NCI-H2107 treated with DMSO at 0.1 percent for 48 hours (cell line): ENCODE data around the gene TEFM.
"Not testable (repeated sequence)": the region's sequence is repeated elsewhere in the genome, so short reads cannot be mapped to it uniquely, and the experiment has no call there.

Experiments
- DNase-seq: peaks from one replicate; lab custom pipeline; 2025; ENCODE audit not compliant: unreplicated experiment; lab: John Stamatoyannopoulos, UW

Gene TEFM

DNA sequence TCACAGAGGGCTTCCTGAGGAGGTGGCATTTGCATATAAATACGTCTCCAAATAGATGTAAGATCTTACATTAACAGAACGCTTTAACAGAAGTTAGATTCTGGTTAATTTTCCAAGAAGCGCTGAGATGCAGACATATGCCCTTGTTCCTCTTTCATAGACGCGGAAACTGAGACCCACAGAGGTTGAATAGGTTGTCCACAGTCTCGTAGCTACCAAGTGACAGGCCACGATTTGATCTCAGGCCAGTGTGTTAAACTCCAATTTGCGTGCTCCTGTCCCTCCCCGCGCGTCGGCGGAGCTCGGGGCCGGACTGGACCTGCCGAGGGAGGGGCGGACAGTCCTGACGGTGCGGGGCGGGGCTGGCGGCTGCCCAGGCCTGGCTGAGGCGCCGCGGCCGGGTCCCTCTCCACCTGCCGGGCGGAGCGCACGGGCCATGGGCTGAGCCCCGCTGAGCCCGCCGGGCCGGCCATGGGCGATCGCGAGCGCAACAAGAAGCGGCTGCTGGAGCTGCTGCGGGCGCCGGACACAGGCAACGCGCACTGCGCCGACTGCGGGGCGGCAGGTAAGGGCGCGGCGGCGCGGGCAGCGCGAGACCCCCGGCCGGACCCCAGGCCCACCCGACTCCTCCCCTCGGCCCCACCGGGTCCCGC lies 15.6 kb upstream of the TEFM start, which contains the start of gene ADAP2:
Gene ADAP2 (plus strand): TSS at position 402 of the 653 bp plus-strand sequence. CDS start 70 bp downstream, at position 472.
- DNase-seq: no peak

DNA sequence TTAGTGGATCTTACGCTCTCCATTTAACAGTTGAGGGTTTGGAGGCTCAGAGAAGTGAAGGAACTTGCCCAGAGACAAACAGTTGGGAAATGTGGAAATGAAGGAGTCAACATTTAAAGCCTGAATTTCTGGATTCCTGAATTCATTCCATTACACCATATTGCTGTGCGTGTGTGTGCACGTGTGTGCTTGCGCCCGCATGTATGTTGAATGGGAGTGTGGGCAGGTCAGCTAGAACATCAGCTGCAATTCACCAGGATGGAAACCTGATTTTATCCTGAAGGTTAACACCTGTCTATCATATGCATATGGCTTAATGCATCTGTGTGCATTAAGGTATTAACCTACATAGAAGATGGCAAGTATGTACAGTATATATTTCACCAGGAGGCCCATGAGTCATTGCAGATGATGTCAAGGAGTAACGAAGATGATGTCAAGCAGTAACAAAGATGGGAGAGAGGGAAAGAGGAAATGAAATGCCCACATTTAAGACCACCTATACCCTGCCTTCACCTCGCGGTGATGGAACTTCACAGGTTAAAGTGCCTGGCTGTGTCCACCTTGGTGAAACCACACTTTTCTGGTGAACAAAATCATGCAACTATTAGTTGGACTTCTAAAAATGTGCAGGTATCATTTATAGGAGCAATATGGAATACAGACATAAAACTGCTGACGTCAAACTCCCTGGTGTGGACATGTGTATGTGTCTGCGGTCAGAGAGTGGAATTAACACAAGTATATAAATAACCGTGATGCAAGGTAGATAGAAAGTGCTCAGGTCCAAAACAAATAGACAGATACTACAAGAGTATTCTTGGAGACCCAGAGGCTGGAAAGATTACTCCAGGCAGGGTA lies 14.9 kb upstream of the TEFM start:
- DNase-seq: no peak

DNA sequence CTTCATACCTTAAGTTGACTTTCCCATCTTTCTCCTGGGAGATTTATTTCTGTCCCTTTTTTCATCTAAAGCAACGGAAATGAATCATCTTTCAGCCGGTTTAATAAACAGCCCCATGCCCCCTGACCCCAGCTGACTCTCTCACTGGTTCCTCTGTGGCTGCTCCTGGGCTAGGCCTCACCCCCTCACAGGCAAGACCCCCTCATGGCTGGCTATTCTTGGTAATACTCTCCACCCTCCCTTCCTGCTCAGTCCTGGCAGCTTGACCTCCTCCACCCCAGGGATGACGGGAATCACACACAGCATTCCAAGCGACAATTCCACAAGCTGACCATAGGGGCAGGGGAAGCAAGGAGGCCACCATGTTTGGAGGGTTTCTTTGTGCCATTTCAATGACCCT lies 14.2 kb upstream of the TEFM start:
- DNase-seq: no peak

DNA sequence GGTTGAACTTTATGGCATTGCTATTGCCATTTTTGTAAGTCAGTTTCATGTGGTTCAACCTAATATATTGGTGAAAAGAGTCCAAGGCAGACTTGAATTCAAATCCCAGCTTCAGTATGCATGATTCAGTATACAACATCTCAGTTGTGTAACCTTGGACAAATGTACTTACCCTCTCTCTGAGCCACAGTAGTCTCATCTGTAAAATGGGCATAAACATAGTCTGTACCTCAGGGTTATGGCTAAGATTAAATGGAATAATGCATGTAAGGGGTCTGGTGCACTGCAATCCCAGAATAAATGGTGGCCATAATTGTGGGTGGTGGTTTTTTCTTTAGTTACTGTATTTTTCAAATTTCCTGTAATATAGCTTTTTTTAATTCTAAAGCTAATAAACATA lies 11.0 kb upstream of the TEFM start:
- no peak for DNase-seq

DNA sequence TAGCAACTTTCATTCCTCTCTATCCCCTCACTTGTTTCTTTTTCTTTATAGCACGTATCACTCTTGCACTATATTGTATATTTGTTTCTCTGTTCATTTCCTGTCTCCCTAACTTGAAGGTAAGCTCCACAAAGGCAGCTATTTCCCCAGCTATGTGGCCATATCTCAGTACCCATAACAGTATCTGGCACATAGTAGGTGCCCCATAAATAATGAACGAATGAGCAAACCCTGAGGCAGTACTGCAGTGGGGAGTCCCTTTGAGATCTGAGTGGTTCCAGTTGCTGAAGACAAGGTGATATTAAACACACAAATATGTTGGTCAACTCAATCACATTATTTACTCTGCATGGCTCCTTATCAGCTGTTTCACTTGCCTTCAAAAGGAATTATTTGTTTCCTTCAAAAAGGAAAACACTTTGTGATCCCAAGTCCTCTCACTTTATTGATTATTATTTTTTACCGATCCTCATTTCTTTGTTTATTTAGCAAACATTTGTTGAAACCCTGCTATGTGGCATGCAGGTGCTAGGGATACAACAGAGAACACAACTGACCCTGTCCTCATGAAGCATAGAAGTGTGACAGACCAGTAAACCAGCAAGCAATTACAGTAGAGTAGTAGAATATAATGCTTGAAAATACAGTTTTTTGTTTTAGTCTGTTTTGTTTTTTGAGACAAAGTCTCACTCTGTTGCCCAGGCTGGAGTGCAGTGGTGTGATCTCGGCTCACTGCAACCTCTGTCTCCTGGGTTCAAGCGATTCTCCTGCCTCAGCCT lies 10.0 kb upstream of the TEFM start:
- DNase-seq: no peak

DNA sequence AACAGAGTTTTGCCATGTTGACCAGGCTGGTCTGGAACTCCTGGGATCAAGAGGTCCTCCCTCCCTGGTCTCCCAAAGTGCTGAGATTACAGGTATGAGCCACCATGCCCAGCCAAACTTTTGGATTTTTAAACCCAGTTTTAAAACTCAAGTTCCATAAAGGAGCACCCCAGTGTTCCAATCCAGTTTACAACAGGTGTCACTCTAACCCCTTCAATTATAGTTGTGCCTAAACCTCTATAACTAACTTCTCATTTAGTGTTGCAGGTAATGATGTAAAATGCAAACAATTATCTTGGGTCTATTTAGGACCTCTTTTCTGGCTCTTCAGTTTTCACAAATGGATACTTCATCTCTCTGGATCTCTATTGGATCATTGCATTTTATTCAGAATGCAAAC lies 7.9 kb upstream of the TEFM start:
- no peak for DNase-seq

DNA sequence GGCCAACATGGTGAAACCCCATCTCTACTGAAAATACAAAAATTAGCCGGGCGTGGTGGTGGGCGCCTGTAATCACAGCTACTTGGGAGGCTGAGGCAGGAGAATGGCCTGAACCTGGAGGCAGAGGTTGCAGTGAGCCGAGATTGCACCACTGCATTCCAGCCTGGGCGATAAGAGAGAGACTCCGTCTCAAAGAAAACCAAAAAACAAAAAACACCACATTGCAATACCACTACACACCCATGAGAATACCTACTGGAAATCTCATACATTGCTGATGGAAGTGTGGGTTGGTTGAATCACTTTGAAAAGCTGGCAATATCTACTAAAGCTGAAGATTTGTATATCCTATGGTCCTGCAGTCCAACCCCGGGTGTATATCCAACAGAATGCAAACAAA lies 4.1 kb upstream of the TEFM start:
- DNase-seq: not testable (repeated sequence)

DNA sequence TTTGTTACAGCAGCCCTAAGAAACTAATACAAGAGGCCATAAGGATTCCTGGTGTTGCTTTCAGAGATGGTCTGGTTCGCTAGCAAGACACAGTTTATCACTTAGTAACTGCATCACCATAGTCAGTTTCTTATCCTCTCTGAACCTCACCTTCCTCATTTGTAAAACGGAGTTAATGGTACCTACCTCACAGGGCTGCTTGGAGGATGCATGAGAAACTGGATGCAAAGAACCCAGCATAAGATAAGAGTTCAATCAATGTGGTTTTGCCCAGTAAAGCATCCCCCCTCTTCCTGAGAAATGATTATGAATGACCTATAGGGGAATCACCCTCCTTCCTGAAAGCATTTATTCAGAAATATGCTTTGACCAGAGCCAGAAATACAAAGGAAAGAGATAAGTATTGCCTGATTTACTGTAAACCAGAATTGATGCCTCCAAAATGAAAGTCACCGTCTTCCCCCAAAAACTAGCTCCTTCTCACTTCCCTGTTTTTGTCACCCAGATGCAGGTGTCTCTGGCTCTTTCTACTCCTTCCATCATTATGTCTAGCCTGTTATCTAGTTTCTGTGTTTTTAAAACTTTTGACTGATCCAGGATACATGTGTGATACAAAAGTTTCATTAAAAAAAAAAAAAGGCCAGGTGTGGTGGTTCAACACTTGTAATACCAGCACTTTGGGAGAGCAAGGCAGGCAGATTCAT lies 2.8 kb upstream of the TEFM start:
- DNase-seq: no peak

DNA sequence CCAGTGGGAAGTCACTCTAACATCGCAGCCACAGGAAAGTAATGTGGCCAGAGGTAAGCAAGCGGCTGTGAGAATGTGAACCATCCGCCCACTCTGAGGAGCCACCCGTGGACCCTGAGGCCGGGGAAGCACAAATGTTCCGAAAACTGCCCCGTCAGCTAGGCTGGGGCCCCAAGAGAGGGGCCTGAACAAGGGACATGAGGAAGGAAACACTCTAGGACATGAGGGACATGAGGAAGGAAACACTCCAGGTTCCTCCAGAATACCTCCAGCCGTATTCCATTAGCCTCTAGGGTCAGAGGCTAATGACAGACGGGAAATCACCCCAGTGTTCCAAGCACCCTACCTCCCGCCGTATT lies 317 bp downstream of the TEFM start:
- no peak for DNase-seq

DNA sequence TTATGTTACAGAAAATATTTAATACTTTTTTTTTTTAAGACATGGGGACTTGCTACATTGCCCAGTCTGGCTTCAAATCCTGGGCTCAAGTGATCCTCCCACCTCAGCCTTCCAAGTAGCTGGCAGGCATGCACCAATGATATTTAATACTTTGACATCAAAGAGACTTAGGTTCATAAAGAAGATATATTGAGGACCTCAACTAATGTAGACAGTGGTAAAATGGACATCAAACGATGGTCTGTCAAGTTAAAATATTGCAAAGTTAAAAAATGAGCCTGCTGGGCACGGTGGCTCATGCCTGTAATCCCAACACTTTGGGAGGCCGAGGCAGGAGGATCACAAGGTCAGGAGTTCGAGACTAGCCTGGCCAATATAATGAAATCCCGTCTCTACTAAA lies 8.7 kb downstream of the TEFM start:
- no peak for DNase-seq

DNA sequence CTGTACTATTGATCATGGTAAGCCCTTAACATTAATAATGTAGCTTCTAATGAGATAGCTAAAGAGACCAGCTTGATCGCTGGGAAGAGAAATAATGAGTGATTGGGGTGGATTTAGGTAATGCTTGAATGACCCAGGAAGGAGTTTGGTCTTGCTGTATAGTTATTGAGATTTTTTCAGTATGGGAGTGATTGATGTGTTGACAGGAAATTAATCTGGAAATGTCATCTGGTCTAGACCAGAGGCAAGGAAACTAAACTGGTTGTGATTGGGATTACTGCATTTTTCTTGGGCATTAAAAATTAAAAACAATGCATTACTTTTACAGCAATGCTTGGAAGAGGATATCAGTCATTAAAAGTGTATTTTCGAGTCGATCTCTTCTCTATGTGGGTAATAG lies 11.8 kb downstream of the TEFM start:
- DNase-seq: no peak

DNA sequence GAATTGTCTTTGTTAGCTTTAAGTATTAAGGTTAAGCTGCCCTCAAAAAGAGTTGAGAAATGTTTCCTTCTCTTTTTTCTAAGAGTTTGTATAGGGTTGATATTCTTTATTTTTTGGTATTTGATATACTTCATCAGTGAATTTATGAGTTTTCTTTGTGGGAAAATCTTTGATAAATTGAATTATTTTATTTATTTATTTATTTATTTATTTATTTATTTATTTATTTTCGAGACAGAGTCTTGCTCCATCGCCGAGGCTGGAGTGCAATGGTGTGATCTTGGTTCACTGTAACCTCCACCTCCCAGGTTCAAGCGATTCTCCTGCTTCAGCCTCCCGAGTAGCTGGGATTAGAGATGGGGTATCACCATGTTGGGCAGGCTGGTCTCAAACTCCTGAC lies 19.9 kb downstream of the TEFM start:
- DNase-seq: no peak

DNA sequence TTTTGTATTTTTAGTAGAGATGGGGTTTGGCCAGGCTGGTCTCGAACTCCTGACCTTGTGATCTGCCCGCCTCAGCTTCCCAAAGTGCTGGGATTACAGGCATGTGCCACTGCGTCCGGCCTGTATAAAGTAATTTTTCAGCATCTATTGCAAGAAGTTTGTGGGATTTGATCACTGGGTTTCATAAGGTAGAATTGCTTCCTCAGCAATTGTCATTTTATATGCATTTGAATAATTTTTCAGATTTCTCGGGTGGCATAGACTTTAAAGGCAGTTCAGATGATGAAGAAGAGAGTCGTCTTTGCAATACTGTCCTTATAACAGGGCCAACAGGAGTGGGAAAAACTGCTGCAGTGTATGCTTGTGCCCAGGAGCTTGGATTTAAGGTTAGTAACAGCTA lies 37.0 kb downstream of the TEFM start:
- no peak for DNase-seq

DNA sequence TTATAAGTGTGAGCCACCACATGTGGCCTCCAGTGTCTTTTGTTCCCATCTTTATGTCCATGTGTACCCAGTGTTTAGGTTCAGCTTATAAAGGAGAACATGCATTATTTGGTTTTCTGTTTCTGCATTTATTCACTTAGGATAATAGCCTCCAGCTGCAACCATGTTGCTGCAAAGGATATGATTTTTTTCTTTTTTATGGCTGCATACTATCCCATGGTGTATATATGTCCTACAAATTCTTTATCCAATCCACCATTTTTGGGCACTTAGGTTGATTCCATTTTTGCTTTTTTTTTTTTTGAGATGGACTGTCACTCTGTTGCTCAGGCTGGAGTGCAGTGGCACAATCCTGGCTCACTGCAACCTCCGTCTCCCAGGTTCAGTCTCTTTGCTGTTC lies 41.4 kb downstream of the TEFM start:
- no peak for DNase-seq

DNA sequence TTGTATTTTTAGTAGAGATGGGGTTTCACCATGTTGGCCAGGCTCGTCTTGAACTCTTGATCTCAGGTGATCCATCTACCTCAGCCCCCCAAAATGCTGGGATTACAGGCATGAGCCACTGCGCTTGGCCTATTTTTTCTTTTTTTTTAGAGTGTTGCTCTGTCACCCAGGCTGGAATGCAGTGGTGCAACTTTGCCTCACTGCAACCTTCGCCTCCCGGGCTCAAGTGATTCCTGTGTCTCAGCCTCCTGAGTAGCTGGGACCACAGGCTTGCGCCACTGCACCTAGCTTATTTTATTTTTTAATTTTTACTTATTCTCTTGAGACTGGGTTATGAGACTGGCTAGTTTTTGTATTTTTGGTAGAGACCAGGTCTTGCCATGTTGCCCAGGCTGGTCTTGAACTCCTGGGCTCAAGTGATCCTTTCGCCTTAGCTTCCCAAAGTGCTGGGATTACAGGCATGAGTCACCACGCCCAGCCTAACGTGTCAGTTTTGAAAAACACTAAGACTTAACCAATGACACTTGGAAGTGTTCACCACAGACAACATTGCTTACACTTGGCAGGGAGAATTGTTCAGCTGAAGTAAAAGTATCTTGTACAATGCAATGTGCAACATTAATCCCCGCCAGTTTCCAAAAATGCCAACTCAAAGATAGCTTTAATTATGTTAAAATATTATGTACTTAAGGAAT lies 47.3 kb downstream of the TEFM start:
- no peak for DNase-seq

DNA sequence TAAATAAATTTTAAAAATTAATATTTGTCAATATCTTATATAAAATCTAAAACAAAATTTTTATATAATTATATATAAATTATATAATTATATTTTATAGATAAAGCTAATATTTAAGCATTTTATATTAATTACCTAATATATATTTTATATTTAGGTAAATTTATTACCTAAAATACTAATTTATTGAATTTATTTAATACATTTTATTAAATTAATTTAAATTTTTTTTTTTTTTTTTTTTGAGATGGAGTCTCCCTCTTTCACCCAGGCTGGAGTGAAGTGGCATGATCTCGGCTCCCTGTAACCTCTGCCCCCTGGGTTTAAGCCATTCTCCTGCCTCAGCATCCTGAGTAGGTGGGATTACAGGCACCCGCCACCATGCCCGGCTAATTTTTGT lies 51.9 kb downstream of the TEFM start:
- DNase-seq: no peak
